AG09319 (cell line): ENCODE results near the gene CCL7.

ENCODE experiments used
- DNase-seq: peaks from one replicate; pipeline ENCODE4 v3.0.0-alpha.2; 2010; ENCODE audit warnings: low read depth; ENCODE audit errors: extremely low read depth
- CTCF ChIP-seq: IDR thresholded peaks from 2 replicates; pipeline ENCODE4 v1.5.1; 2011; ENCODE audit warnings: low read depth, mild to moderate bottlenecking, inconsistent platforms, low read length, moderate library complexity

CCL7 gene

GRCh38 chr17:34249061-34249460 is 21.0 kb upstream of the CCL7 start:
- no peak for DNase-seq
- no peak for TF ChIP-seq CTCF

GRCh38 chr17:34249478-34249877 is 20.5 kb upstream of the CCL7 start:
- no peak for DNase-seq
- TF ChIP-seq CTCF = no peak

- DNase-seq = no peak
- no peak for TF ChIP-seq CTCF
Measured at GRCh38 chr17:34251186-34251585, 18.8 kb upstream of the CCL7 start.

GRCh38 chr17:34252095-34252443 is 18.0 kb upstream of the CCL7 start:
- no peak for DNase-seq
- no peak for TF ChIP-seq CTCF

- TF ChIP-seq CTCF = no peak
- DNase-seq = peak; percentile 83
Measured at GRCh38 chr17:34252444-34253138, 17.4 kb upstream of the CCL7 start.

- no peak for DNase-seq
- no peak for TF ChIP-seq CTCF
Measured at GRCh38 chr17:34253139-34253525, 16.9 kb upstream of the CCL7 start.

GRCh38 chr17:34254146-34254545 is 15.9 kb upstream of the CCL7 start:
- DNase-seq = peak; percentile 44
- TF ChIP-seq CTCF = no peak
